Dermis microvascular lymphatic vessel endothelial cell (primary cell): Measurements from ENCODE around the gene PPP2R5D. TPM values are rescaled to one million over a fixed set of nuclear protein-coding genes. Genes with fewer than 3 reads are reported as not detected.
A peak's percentile ranks its signal among the peaks of the same experiment; 100 is the strongest.
"Not testable (repeated sequence)": the region's sequence is repeated elsewhere in the genome, so short reads cannot be mapped to it uniquely, and the experiment has no call there.

Source experiments
- DNase-seq, 2 donors: peaks; one replicate each; pipeline versions ENCODE4 v3.0.0 to v3.0.0-alpha.2; 2010; ENCODE audit warnings: low read depth in 2 of 2
- total RNA-seq: library from RNA; depleted of rRNA; stranded (reverse); fragments of >200 nt; gene quantifications from 2 replicates; pipeline ENCODE4 v1.2.1, GENCODE V29; 2014

The PPP2R5D gene
- total RNA-seq = 27.6 and 32.5 TPM in 2 replicates

GRCh38 chr6:42984001-42984923, at the start of gene PPP2R5D:
Gene PPP2R5D (plus strand): TSS chr6:42984570. CDS start chr6:42984678, 108 bp downstream.
- DNase-seq = peak; percentile 97 to 99

GRCh38 chr6:42935322-42935721, 49.0 kb upstream of the PPP2R5D start:
- DNase-seq = peak in 1 of 2 donors; percentile 25

- no peak for DNase-seq
Observed at GRCh38 chr6:42936398-42936797, 48.0 kb upstream of the PPP2R5D start.

GRCh38 chr6:42937548-42938427, 46.6 kb upstream of the PPP2R5D start:
- DNase-seq = no peak

GRCh38 chr6:42938428-42938796, 46.0 kb upstream of the PPP2R5D start:
- DNase-seq = no peak

GRCh38 chr6:42938987-42939809, 45.2 kb upstream of the PPP2R5D start:
- no peak for DNase-seq

- DNase-seq = no peak
Observed at GRCh38 chr6:42939810-42940167, 44.6 kb upstream of the PPP2R5D start.

- no peak for DNase-seq
Observed at GRCh38 chr6:42940493-42941045, 43.8 kb upstream of the PPP2R5D start.

GRCh38 chr6:42941356-42941755, 43.0 kb upstream of the PPP2R5D start:
- not testable (repeated sequence) for DNase-seq

GRCh38 chr6:42942444-42942843, 41.9 kb upstream of the PPP2R5D start:
- no peak for DNase-seq

- no peak for DNase-seq
Observed at GRCh38 chr6:42947950-42948349, 36.4 kb upstream of the PPP2R5D start.

- no peak for DNase-seq
Observed at GRCh38 chr6:42952389-42952788, 32.0 kb upstream of the PPP2R5D start.

- not testable (repeated sequence) for DNase-seq
Observed at GRCh38 chr6:42954405-42954804, 30.0 kb upstream of the PPP2R5D start.

GRCh38 chr6:42958125-42958524, 26.2 kb upstream of the PPP2R5D start:
- no peak for DNase-seq

- DNase-seq = no peak
Observed at GRCh38 chr6:42959917-42960242, 24.5 kb upstream of the PPP2R5D start.

- DNase-seq = peak in 1 of 2 donors; percentile 67
Observed at GRCh38 chr6:42960243-42961019, 23.9 kb upstream of the PPP2R5D start, which contains the start of gene GNMT. Gene GNMT (plus strand): TSS chr6:42960754. CDS start chr6:42960768, 14 bp downstream.

GRCh38 chr6:42961020-42961470, 23.3 kb upstream of the PPP2R5D start:
- no peak for DNase-seq

GRCh38 chr6:42962096-42962495, 22.3 kb upstream of the PPP2R5D start:
- no peak for DNase-seq

GRCh38 chr6:42962502-42963178, 21.7 kb upstream of the PPP2R5D start:
- no peak for DNase-seq
